ENCODE results near the gene PLEKHA3. TPM values are rescaled to one million over a fixed set of nuclear protein-coding genes. Genes with fewer than 3 reads are reported as not detected.

PLEKHA3 gene
- total and polyA plus RNA-seq, 10 of the 15 experiments (the other 5 are each of a cell fraction or from before 2014, with no cell fraction given): 1.4 to 21.1 (median 7.4) TPM

DNA sequence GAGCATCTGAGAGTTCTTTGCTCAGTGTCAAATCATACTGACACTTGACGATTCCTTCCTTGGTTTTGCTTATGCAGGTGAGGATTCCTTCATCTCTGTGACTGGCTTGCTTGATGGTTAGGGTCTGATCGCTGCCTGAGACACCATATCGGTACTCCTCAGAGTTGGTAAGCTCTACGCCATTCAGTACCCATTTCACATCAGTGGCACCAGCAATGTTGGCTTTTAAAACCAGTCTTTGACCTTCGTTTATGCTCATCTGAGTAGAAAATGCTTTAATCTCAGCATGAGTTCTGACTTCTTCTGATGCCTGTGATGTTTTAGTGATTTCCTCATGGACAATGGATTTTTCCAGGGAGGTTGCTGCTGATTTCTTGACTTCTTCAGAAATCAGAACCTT is 48.4 kb downstream of the PLEKHA3 start:
- TSS peak; percentile 49 for BruUV-seq (replicated peaks)
- H2AFZ ChIP-seq (ENCODE audit: control insufficient read depth, low read depth, low read length): no peak overlapping the region
- CTCF ChIA-PET: interaction anchor here (0.7 to 2.7 kb wide), 5 partner anchors 22 to 172 kb away, joined by 3 to 15 read pairs (median 4); partner anchors contain the start of gene PLEKHA3
- no peak overlapping the region; the same call in none of the 2 replicates for H3K9ac ChIP-seq (ENCODE audit: control insufficient read depth, insufficient read depth, low read length)
- intact Hi-C loops (cut with micrococcal nuclease; ENCODE audit: unreplicated experiment): loop anchor here (10.0 kb wide), 1 partner anchor 726 kb away; no protein-coding TSS in a partner anchor
- no peak for FAIRE-seq
- POLR2A ChIA-PET: interaction anchor here (1.2 to 1.8 kb wide), 3 partner anchors 47 to 78 kb away, joined by 3 to 14 read pairs (median 3); partner anchors contain the start of genes PJVK, PLEKHA3 and PRKRA
- H3K9me3 ChIP-seq (replicated peaks; ENCODE audit: control insufficient read depth, insufficient read depth, low read length): no peaks in the 10 kb centered on the region; the same call in 2 of the 3 replicates
- no peak for DNase-seq (ENCODE audit: low read depth, low spot score)
- WGBS (ENCODE audit: insufficient coverage, insufficient replicate concordance, low lambda C conversion rate, missing lambda C conversion rate): 92% methylated on average over 5 of the region's 5 CpGs
- ATAC-seq: no peak
- H3K36me3 ChIP-seq (ENCODE audit: control insufficient read depth in 2 of 2, insufficient read depth in 2 of 2, low read length in 1 of 2): peaks cover 3 to 6% of the 10 kb centered on the region in 2 experiments; a peak in 3 of 4 replicates
- RAD21 ChIA-PET (ENCODE audit: unreplicated experiment): interaction anchor here (1.9 to 4.8 kb wide), 3 partner anchors 47 to 123 kb away, joined by 7 to 29 read pairs (median 8); partner anchors contain the start of gene PLEKHA3
- peaks cover 33% of the 10 kb centered on the region for H3K4me1 ChIP-seq (ENCODE audit: control insufficient read depth, insufficient read depth, low read length)
- TF ChIP-seq PML (IDR thresholded peaks at IDR 0.05; ENCODE audit: low read length): 0 out of 2 replicates have a peak, but pooled peaks have one; percentile 0
- no peak for TF ChIP-seq BCL11A (IDR thresholded peaks at IDR 0.05; ENCODE audit: low read depth, low read length)
- TF ChIP-seq PAX8 (IDR thresholded peaks at IDR 0.05): no peak
- no peak for TF ChIP-seq ZNF384 (IDR thresholded peaks at IDR 0.05; ENCODE audit: borderline replicate concordance, low read depth, low read length)
- TF ChIP-seq BMI1 (IDR thresholded peaks at IDR 0.05; ENCODE audit: borderline replicate concordance): no peak
- TF ChIP-seq, protein P1, sequence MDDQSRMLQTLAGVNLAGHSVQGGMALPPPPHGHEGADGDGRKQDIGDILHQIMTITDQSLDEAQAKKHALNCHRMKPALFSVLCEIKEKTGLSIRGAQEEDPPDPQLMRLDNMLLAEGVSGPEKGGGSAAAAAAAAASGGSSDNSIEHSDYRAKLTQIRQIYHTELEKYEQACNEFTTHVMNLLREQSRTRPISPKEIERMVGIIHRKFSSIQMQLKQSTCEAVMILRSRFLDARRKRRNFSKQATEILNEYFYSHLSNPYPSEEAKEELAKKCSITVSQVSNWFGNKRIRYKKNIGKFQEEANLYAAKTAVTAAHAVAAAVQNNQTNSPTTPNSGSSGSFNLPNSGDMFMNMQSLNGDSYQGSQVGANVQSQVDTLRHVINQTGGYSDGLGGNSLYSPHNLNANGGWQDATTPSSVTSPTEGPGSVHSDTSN (IDR thresholded peaks at IDR 0.05; ENCODE audit: insufficient replicate concordance, low read depth, low read length): no peak
- no peak for TF ChIP-seq SIN3A (IDR thresholded peaks at IDR 0.05; ENCODE audit: low read depth, low read length)
- TF ChIP-seq, protein P2, sequence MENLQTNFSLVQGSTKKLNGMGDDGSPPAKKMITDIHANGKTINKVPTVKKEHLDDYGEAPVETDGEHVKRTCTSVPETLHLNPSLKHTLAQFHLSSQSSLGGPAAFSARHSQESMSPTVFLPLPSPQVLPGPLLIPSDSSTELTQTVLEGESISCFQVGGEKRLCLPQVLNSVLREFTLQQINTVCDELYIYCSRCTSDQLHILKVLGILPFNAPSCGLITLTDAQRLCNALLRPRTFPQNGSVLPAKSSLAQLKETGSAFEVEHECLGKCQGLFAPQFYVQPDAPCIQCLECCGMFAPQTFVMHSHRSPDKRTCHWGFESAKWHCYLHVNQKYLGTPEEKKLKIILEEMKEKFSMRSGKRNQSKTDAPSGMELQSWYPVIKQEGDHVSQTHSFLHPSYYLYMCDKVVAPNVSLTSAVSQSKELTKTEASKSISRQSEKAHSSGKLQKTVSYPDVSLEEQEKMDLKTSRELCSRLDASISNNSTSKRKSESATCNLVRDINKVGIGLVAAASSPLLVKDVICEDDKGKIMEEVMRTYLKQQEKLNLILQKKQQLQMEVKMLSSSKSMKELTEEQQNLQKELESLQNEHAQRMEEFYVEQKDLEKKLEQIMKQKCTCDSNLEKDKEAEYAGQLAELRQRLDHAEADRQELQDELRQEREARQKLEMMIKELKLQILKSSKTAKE (IDR thresholded peaks at IDR 0.05; ENCODE audit: low read depth, poor library complexity, severe bottlenecking): no peak
- in situ Hi-C loops (cut with MboI): no loop called here
- no peaks in the 10 kb centered on the region for H3K27me3 ChIP-seq (replicated peaks in 1 of 2; ENCODE audit: control insufficient read depth in 2 of 2, insufficient read depth in 2 of 2, low read length in 1 of 2)
- H3K4me3 ChIP-seq: peak overlapping the region; percentile 41
- SMC1A ChIA-PET (ENCODE audit: uncharacterized antibody, unreplicated experiment): interaction anchor here (1.1 to 3.3 kb wide), 8 partner anchors 9 to 127 kb away, joined by 3 to 21 read pairs (median 6); partner anchors contain the start of genes PJVK and PRKRA
- peak overlapping the region; percentile 84 for H3K27ac ChIP-seq (ENCODE audit: control insufficient read depth, insufficient read depth)
- H3K4me2 ChIP-seq (ENCODE audit: control insufficient read depth, insufficient read depth): peak overlapping the region; percentile 56
- H3K79me2 ChIP-seq (ENCODE audit: control insufficient read depth, insufficient read depth, low read length): peaks cover 64% of the 10 kb centered on the region
- H4K20me1 ChIP-seq (ENCODE audit: control insufficient read depth, insufficient read depth): no peaks in the 10 kb centered on the region

Measured in GM12878 (cell line).